OCI-LY1 (cell line): ENCODE measurements around the gene TTN.

Source experiments
- CTCF ChIP-seq: fragments of 200-600 bp; sonication (generic), shearing (Covaris generic); IDR thresholded peaks from 2 replicates; pipeline ENCODE4 v1.5.1; 2017; ENCODE audit warnings: mild to moderate bottlenecking, antibody characterized with exemption, low read length, moderate library complexity, mixed read lengths
- EZH2 ChIP-seq: fragments of 200-600 bp; sonication (generic), shearing (Covaris generic); IDR thresholded peaks from 2 replicates; pipeline ENCODE4 v1.8.0; 2017; ENCODE audit warnings: borderline replicate concordance, mixed run types, mild to moderate bottlenecking, antibody characterized with exemption, low read length, moderate library complexity, mixed read lengths

GRCh38 chr2:178734518-178734917, 72.7 kb downstream of the TTN start:
- no peak for TF ChIP-seq EZH2
- no peak for TF ChIP-seq CTCF
